Muscle of leg (tissue), 11 donors: ENCODE data around the gene C2orf68. TPM values are rescaled to one million over a fixed set of nuclear protein-coding genes. Genes with fewer than 3 reads are reported as not detected.

Experiments
- DNase-seq: peaks from one replicate; pipeline ENCODE4 v3.0.0; 2013
- H3K27ac ChIP-seq: one replicate; pipeline ENCODE4 v1.5.1; 2013; ENCODE audit warnings: mild to moderate bottlenecking, low read length, control low read depth
- H3K27me3 ChIP-seq: one replicate; pipeline ENCODE4 v1.6.1; 2013; ENCODE audit warnings: low read length; ENCODE audit not compliant: control insufficient read depth, insufficient read depth
- H3K36me3 ChIP-seq: one replicate; pipeline ENCODE4 v1.6.1; 2013; ENCODE audit warnings: low read length; ENCODE audit not compliant: control insufficient read depth, insufficient read depth
- H3K4me1 ChIP-seq: one replicate; pipeline ENCODE4 v1.6.1; 2013; ENCODE audit warnings: low read length; ENCODE audit not compliant: control insufficient read depth, insufficient read depth
- H3K4me3 ChIP-seq: one replicate; pipeline ENCODE4 v1.5.1; 2013; ENCODE audit warnings: low read length, control low read depth
- H3K9me3 ChIP-seq: replicated peaks from 2 replicates; pipeline ENCODE4 v1.6.1; 2013; ENCODE audit warnings: low read depth, low read length; ENCODE audit not compliant: control insufficient read depth
- WGBS: methylation state at CpG from one replicate; pipeline ENCODE4 v1.1.5; 2013; ENCODE audit warnings: missing lambda C conversion rate; ENCODE audit not compliant: insufficient coverage; 5-methylcytosine and 5-hydroxymethylcytosine counted together
- polyA plus RNA-seq, 8 donors: library from polyadenylated mRNA; unstranded; fragments of 120-200 nt; gene quantifications; one replicate each; pipeline versions ENCODE4 v1.2.1 to v1.2.3, GENCODE V29; 2013; ENCODE audit warnings: inconsistent platforms in 1 of 8, low replicate concordance in 1 of 8; ENCODE audit not compliant: insufficient read length in 8 of 8, insufficient read depth in 1 of 8
- total RNA-seq: library from RNA; stranded (reverse); fragments of 120-200 nt; gene quantifications from one replicate; pipeline ENCODE4 v1.2.4, GENCODE V29; 2013

C2orf68 gene
- total and polyA plus RNA-seq, 9 donors = 29.2 to 55.4 (median 44.7) TPM

DNA sequence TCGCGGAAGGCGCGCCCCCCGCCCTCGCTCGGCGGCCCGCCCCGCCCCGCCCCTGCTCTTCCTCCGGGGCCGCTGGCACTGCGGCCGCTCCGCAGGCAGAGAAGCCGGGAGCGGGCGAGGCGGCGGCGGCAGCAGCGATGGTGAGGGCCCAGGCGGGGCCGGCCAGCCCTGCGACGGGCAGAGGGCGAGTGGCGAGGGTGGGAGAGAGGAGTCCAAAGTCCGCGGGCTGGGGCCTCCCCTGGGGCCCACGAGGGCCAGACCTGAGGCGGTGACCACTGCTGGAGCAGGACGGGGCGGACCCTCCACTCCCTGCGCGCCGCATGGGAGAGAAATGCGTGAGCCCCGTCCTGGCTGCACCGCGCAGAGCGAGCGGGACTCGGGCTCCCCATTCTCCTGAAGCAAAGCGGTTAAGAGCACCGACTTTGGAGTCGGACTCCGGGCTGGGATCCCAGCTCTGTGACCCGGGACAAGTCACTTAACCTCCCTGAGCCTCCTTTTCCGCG, 27.5 kb downstream of the C2orf68 start, which contains the start of gene VAMP5:
VAMP5 (plus strand) TSS at position 78 of the 503 bp plus-strand sequence; CDS start at position 138, 60 bp downstream.
- Histone ChIP-seq H3K27me3 (no peaks in the 10 kb centered on the region), H3K9me3 (no peaks in the 10 kb centered on the region), H3K4me3 (peak within 1 kb of the TSS; percentile 51), H3K36me3 (no peaks in the 10 kb centered on the region), H3K4me1 (peaks cover 45% of the 10 kb centered on the region), H3K27ac (peak within 1 kb of the TSS; percentile 90)
- peak; percentile 59 for DNase-seq
- 4% methylated on average over 47 of the region's 52 CpGs for WGBS

DNA sequence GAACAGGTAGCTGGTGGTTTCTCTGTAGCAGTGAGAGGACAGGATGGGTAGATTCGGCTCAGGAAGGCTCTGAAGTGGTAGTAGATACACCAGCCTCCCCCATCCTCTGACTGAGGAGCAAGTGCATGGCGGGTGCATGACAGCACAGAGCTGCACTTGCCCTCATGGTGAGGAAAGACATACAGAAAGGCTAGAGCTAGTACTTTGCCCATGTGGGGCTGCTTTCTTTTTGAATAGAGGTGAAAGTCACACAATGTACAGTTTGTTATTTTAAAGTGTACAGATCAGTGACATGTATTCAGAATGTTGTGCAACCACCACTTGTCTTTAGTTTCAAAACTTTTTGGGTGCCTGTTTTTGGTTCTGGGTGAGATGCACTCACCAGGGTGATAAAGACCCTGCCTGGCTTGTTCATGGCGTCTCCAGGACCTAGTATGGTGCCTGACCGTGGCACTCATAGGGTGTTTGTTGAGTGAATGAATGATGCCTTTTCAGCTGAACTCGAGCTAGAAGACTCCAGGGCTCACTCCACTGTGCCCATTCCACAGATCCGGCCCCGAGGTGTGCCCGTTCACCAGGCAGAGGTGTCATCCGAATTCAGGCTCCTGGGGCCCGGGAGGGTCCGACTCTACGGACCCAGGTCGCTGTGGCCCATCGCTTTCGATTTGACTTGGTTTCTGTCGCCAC, 28.1 kb downstream of the C2orf68 start:
- Histone ChIP-seq H3K4me1 (peaks cover 47% of the 10 kb centered on the region), H3K36me3 (no peaks in the 10 kb centered on the region), H3K27me3 (no peaks in the 10 kb centered on the region), H3K4me3 (peak overlapping the region; percentile 51), H3K27ac (peak overlapping the region; percentile 60), H3K9me3 (no peaks in the 10 kb centered on the region)
- WGBS = 13% methylated on average over 12 of the region's 16 CpGs
- DNase-seq = no peak

DNA sequence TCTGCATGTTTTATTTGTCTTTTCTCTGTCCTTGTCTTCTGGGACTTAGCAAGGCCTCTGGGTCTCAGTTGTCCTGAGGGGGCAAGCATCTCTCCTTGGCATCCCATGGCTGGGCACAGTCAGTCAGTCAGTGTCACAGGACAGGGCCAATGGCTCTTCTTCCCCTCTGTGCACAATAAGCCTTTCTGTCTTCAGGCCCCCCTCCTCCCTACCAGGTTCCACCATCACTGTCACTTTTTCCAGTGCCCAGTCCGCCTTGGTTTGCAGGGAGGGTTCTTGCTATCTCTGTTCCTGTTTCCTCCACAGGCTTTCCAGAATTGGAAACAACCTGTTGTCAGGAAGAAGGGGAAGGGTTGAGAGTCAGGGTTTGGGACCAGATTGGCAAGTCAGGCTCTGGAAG, 29.4 kb downstream of the C2orf68 start:
- DNase-seq = no peak
- H3K4me3 ChIP-seq = no peak overlapping the region
- peaks cover 51% of the 10 kb centered on the region for H3K4me1 ChIP-seq
- peaks cover 1% of the 10 kb centered on the region for H3K27me3 ChIP-seq
- no peaks in the 10 kb centered on the region for H3K36me3 ChIP-seq
- H3K27ac ChIP-seq = no peak overlapping the region
- no CpG with 5 or more reads among the region's 1 CpG for WGBS
- H3K9me3 ChIP-seq = no peaks in the 10 kb centered on the region

DNA sequence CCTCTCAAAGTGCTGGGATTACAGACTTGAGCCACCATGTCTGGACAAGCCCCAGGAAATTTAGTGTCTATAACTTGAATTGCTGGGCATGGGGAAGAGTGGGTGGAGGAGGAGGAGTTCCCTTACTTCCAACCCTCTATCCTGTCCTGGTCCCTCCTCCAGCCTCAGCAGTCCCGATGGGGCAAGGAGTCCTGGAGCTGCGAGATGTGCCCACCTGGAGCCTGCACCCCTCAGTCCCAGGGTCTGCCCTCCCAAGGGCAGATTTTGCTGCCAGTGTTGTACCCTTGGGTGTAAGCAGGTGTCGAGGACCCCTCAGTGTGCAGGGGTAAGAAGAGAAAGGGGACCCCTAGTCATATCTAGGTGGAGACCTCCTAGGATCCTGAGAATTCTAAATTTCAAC, 31.7 kb downstream of the C2orf68 start:
- peaks cover 50% of the 10 kb centered on the region for H3K4me1 ChIP-seq
- 100% methylated on average over 1 of the region's 3 CpGs for WGBS
- no peaks in the 10 kb centered on the region for H3K9me3 ChIP-seq
- DNase-seq = no peak
- peaks cover 2% of the 10 kb centered on the region for H3K27me3 ChIP-seq
- H3K27ac ChIP-seq = no peak overlapping the region
- H3K4me3 ChIP-seq = no peak overlapping the region
- no peaks in the 10 kb centered on the region for H3K36me3 ChIP-seq

DNA sequence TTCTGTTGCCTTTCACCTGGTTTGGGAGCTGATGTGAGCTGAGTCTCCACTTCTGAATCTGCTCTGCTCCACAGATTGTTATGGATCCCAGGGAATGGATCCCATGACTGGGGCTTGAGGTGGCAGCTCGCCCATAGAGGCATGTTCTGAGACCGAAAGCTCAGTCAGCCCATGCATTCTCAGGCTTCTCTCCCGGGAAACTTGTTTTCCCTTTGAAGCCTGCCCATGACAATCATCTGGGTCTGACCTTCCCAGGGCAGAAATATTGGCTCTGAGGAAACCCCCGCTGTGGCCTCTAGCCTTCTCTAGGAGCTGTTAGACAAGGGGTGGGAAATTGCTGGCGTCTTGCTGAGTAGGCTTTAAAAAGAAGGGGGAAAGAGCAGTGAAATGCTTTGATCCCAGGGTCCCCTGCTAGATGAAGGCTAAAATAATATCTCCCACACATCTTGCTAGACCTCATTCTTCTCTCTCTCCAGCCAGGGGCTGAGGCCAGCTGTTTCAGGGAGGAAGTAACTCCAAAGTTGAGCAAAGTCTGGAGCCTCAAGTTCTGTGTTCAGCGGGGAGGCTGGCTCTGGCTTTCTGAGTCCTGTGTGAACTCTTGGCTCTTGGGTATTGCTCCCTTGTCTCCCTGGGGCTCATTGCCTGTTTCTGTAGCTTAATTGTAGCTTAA, 32.5 kb downstream of the C2orf68 start:
- peak overlapping the region; percentile 88 for H3K27ac ChIP-seq
- H3K36me3 ChIP-seq = no peaks in the 10 kb centered on the region
- H3K4me3 ChIP-seq = no peak overlapping the region
- H3K9me3 ChIP-seq = no peaks in the 10 kb centered on the region
- peaks cover 42% of the 10 kb centered on the region for H3K4me1 ChIP-seq
- H3K27me3 ChIP-seq = peaks cover 2% of the 10 kb centered on the region
- WGBS = 33% methylated on average over 4 of the region's 6 CpGs
- peak; percentile 65 for DNase-seq

DNA sequence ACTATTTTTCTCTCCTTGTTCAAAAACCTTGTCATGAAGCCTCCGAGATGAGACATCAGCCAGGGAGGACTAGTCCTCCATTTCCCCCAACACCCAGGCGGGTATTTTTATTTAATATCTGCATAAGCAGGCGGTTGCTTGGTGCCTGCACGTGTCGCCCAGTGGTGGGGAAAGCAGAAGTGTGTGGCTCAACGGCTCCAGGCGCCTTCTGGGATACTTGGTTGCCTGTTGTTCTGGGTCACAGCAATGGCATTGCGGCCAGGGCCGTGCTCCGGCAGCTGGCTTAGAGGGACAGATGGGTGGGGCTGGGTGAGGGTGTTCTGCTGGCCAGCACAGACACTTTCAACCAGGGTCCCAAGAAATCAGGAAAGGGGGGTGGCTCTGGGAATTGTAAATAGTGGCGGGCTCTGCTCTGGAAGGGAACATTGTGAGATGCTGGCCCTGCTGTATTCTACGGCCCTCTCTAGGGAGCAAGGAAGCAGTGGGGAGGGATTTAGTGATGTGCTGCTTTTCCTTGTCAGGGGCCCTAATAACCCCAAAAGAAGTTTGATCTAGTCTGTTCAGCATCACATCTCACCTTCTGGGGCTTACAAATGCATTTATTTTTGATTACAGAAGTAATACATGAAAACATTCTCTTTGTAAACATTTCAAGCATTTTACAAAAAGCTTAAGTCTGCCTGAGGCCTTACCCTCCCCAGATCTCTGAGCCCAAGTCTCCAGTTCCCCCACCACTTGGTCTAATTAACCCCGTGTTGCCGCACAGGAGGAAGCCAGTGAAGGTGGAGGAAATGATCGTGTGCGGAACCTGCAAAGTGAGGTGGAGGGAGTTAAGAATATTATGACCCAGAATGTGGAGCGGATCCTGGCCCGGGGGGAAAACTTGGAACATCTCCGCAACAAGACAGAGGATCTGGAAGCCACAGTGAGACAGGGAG, 33.4 kb downstream of the C2orf68 start:
- Histone ChIP-seq H3K27me3 (peaks cover 2% of the 10 kb centered on the region), H3K4me1 (peaks cover 40% of the 10 kb centered on the region), H3K9me3 (no peaks in the 10 kb centered on the region), H3K27ac (peak overlapping the region; percentile 88), H3K4me3 (no peak overlapping the region), H3K36me3 (no peaks in the 10 kb centered on the region)
- DNase-seq = peak; percentile 59
- 37% methylated on average over 10 of the region's 19 CpGs for WGBS

DNA sequence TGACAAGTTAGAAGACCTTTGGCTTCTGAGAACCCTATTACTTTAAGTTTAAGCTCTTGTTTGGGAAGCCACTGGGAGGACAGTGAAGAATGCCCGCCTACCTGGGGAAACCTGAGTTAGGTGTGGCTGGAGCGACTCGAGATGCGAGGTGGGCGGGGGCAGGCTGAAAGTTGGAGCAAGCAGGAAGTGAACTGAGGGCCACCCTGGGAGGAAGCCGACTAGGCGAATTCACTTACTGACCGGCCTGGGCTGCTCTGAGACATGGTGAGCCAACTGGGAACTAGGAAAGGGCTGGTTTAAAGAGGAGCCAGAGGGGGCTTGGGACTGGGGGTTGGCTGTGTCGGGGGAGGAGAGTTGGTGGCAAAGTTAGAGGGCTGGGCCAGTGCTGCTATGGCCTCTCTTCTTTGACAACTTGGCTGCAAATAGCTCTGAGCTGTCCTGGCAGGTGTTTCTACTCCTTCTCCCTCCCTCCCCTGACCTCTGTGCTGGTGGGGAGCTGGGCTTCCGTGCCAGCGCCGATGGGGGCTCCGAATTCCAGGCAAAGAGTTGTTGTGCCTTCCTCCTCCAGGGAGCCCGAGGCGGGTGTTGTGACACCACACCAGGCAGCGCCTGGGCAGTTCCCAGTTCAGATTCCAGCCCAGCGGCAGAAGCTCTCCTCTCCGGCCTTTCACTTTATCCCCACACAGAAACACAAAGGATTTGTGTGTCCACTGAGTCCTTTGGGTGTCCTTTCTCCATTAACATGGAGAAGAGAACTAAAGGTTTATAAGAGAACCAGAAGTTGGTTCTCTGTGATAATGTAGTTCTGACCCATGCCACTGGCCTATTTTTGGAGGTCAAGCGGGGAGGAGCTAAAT, 34.3 kb downstream of the C2orf68 start, which contains the start of gene VAMP8:
VAMP8 (plus strand) TSS at position 201 of the 857 bp plus-strand sequence; CDS start at position 262, 61 bp downstream.
- peaks cover 40% of the 10 kb centered on the region for H3K4me1 ChIP-seq
- H3K36me3 ChIP-seq = no peaks in the 10 kb centered on the region
- H3K27me3 ChIP-seq = peaks cover 2% of the 10 kb centered on the region
- WGBS = 35% methylated on average over 9 of the region's 19 CpGs
- H3K9me3 ChIP-seq = no peaks in the 10 kb centered on the region
- H3K27ac ChIP-seq = peak within 1 kb of the TSS; percentile 88
- peak; percentile 51 for DNase-seq
- H3K4me3 ChIP-seq = peak within 1 kb of the TSS; percentile 25

DNA sequence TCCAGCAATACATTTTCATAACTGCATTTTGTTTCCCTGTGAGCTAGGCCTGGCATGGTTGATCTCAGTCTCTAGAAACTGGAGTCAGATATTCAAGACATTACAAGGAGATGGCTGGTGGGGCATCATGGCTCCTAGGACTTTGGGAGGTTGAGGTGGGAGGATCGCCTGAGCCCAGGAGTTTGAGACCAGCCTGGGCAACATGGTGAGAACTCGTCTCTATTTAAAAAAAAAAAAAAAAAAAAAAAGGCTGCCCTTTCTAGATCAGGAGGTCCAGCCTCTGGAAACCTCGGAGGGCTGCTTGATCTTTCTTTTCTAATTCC, 34.8 kb downstream of the C2orf68 start:
- Histone ChIP-seq H3K4me1 (peaks cover 40% of the 10 kb centered on the region), H3K27me3 (peaks cover 2% of the 10 kb centered on the region), H3K36me3 (no peaks in the 10 kb centered on the region), H3K4me3 (no peak overlapping the region), H3K9me3 (no peaks in the 10 kb centered on the region), H3K27ac (peak overlapping the region; percentile 88)
- WGBS = no CpG with 5 or more reads among the region's 3 CpGs
- no peak for DNase-seq

DNA sequence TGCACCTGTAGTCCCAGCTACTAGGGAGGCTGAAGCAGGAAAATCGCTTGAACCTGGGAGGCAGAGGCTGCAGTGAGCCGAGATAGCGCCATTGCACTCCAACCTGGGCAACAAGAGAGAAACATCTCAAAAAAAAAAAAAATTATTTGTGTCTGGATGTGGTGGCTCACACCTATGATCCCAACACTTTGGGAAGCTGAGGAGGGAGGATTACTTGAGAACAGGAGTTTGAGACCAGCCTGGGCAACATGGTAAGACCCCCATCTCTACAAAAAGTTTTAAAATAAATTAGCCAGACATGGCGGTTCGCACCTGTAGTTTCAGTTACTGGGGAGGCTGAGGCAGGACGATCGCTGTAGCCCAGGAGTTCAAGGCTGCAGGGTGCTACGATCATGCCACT, 36.1 kb downstream of the C2orf68 start:
- WGBS = no CpG with 5 or more reads among the region's 8 CpGs
- Histone ChIP-seq H3K4me1 (peaks cover 40% of the 10 kb centered on the region), H3K4me3 (no peak overlapping the region), H3K36me3 (no peaks in the 10 kb centered on the region), H3K9me3 (no peaks in the 10 kb centered on the region), H3K27me3 (peaks cover 2% of the 10 kb centered on the region), H3K27ac (no peak overlapping the region)
- no peak for DNase-seq
